SK-N-MC (cell line): ENCODE data around the gene COX4I2.

Experiments
- EZH2 ChIP-seq: fragments of 200-600 bp; sonication (generic); IDR thresholded peaks from one replicate; pipeline ENCODE4 v1.6.1; 2017; ENCODE audit warnings: antibody characterized with exemption
- FOXP2 ChIP-seq: optimal IDR thresholded peaks from 2 replicates; pipeline ENCODE3; 2011; ENCODE audit warnings: mild to moderate bottlenecking, moderate library complexity; ENCODE audit not compliant: insufficient read depth; ENCODE audit errors: extremely low read length, control extremely low read depth
- POLR2AphosphoS5 ChIP-seq: IDR thresholded peaks from 2 replicates; pipeline ENCODE4 v1.6.1; 2012; ENCODE audit warnings: mild to moderate bottlenecking, low read depth, low read length, borderline replicate concordance

- TF ChIP-seq EZH2 = no peak
- TF ChIP-seq FOXP2 = no peak
- no peak for TF ChIP-seq POLR2AphosphoS5
These were observed 15.8 kb downstream of the COX4I2 start for GRCh38 chr20:31653561-31653960.
